Cardiac muscle cell (in vitro differentiated cells and primary cell): Measurements from ENCODE around the gene EPS8L1. TPM values are rescaled to one million over a fixed set of nuclear protein-coding genes. Genes with fewer than 3 reads are reported as not detected.

Source experiments
- DNase-seq, 2 donors: peaks; one replicate each; pipeline versions ENCODE4 v3.0.0 to v3.0.0-alpha.2; 2010 to 2017; ENCODE audit warnings: low read depth in 1 of 2, low spot score in 1 of 2
- H3K27ac ChIP-seq: fragments of 200-600 bp; sonication (generic); 2 replicates; pipeline ENCODE4 v1.5.1; 2016
- H3K27me3 ChIP-seq: fragments of 200-600 bp; sonication (generic); 2 replicates; pipeline ENCODE4 v1.6.0; 2016; ENCODE audit warnings: control low read depth
- H3K36me3 ChIP-seq: fragments of 200-600 bp; sonication (generic); 2 replicates; pipeline ENCODE4 v1.5.1; 2016; ENCODE audit warnings: control low read depth
- H3K4me1 ChIP-seq: fragments of 200-600 bp; sonication (generic); 2 replicates; pipeline ENCODE4 v1.8.1; 2017; ENCODE audit warnings: low read depth, mild to moderate bottlenecking, mixed run types
- H3K4me3 ChIP-seq: fragments of 200-600 bp; sonication (generic); 2 replicates; pipeline ENCODE4 v1.5.1; 2016; ENCODE audit warnings: mild to moderate bottlenecking
- H3K9me3 ChIP-seq: fragments of 200-600 bp; sonication (generic); 2 replicates; pipeline ENCODE4 v1.5.1; 2017; ENCODE audit warnings: low read depth, mild to moderate bottlenecking, control low read depth
- polyA plus RNA-seq: library from polyadenylated mRNA; unstranded; fragments of >200 nt; fragmentation: Nextera tagmentation; extraction: Ambion mirVana; gene quantifications from 2 replicates; pipeline ENCODE4 v1.2.1, GENCODE V29; 2016
- total RNA-seq: library from RNA; depleted of rRNA; stranded (reverse); fragments of >200 nt; gene quantifications from 2 replicates; pipeline ENCODE4 v1.2.3, GENCODE V29; 2016
- TF ChIP-seq, protein P1 (sequence below): IDR thresholded peaks from 2 replicates; pipeline ENCODE4 v1.5.1; 2012; ENCODE audit warnings: low read depth, mild to moderate bottlenecking, low read length

Gene EPS8L1
- total and polyA plus RNA-seq, 2 experiments from 2014 or later: 1.2 to 3.9 TPM

DNA sequence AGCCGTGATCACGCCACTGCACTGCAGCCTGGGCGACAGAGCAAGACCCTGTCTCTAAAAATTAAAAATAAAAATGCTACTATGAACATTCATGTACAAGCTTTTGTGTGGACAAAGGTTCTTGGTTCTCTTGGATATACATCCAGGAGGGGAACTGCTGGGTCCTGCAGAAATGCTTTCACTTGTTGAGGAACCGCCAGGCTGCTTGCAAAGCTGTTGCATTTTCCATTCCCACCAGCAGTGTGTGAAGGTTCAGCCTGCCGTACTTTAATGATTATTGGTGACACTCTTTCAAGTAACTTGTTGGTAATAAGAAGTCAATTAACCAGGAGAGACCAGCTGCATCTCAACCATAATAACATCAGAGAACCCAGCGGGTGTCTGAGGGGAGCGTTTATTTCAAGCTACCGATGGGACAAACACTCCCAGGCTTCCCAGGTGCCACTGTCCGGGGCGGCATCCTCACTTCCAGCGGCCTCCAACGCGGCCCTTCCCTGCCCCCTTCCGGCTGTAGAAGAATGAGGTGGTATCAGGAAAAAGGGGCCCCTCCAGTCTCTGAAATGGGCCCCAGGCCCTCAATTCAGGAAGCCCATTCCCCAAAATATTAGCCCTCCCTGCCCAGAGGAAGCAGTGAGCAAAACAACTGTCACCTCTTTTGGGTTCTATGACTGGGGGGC, 56.9 kb downstream of the EPS8L1 start:
- Histone ChIP-seq H3K36me3 (no peaks in the 10 kb centered on the region), H3K9me3 (no peaks in the 10 kb centered on the region), H3K4me1 (no peaks in the 10 kb centered on the region), H3K27me3 (no peaks in the 10 kb centered on the region), H3K27ac (no peak overlapping the region), H3K4me3 (no peak overlapping the region)
- no peak for DNase-seq
- TF ChIP-seq, protein P1, sequence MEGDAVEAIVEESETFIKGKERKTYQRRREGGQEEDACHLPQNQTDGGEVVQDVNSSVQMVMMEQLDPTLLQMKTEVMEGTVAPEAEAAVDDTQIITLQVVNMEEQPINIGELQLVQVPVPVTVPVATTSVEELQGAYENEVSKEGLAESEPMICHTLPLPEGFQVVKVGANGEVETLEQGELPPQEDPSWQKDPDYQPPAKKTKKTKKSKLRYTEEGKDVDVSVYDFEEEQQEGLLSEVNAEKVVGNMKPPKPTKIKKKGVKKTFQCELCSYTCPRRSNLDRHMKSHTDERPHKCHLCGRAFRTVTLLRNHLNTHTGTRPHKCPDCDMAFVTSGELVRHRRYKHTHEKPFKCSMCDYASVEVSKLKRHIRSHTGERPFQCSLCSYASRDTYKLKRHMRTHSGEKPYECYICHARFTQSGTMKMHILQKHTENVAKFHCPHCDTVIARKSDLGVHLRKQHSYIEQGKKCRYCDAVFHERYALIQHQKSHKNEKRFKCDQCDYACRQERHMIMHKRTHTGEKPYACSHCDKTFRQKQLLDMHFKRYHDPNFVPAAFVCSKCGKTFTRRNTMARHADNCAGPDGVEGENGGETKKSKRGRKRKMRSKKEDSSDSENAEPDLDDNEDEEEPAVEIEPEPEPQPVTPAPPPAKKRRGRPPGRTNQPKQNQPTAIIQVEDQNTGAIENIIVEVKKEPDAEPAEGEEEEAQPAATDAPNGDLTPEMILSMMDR: peak; percentile 24

DNA sequence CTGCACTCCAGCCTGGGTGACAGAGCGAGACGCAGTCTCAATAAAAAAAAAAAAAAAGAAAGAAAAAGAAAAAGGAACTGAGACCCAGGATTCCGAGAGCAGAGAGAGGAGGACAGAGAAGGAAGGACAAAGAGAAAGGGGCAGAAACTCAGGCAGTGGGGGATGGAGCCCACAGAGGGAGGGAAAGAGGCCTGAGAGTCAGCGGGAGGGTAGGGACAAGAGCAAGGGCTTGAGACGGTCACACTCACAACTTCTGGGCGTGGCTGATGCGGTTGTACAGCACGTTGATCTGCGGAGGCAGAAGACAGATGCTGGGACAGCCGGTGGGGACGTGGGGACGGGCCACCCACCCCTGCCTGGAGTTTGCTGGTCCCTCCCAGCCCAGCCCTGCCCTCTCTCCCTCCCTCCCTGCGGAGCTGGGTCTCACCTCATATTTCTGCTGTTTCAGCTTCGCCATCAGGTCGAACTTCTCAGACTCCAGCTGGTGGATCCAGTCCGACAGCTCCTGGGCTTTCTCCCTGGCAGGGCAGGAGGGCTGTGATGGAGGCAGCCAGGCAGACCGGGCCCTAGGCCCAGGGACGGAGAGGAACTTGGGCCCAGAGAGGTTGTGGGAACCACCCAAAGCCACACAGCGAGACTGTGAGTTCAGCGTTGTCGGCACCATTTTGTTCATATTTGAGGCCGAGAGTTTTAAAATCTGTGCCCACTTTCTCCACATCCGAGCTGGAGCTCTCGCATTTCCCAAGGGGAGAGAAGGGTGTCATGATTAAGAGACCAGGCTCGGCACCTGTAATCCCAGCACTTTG, 58.2 kb downstream of the EPS8L1 start:
- Histone ChIP-seq H3K36me3 (no peaks in the 10 kb centered on the region), H3K4me3 (no peak overlapping the region), H3K4me1 (no peaks in the 10 kb centered on the region), H3K9me3 (no peaks in the 10 kb centered on the region), H3K27me3 (no peaks in the 10 kb centered on the region), H3K27ac (no peak overlapping the region)
- TF ChIP-seq, protein P1: no peak
- no peak for DNase-seq

DNA sequence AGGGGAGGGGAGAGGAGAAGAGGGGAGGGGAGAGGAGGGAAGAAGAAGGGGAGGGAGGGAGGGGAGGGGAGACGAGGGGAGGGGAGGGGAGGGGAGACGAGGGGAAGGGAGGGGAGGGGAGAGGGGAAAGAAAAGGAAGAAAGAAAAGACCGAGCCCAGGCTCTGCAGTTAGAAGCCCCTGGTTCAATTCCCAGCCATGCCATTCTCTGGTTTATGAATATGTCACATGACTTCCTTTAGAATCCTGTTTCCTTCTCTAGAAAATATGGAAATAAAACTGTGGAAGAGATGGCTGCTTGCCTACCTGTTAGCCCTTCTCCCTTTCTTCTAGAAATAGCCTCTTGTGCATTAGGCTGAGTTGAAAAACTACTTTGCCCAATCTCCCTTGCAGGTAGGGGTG, 59.1 kb downstream of the EPS8L1 start:
- H3K9me3 ChIP-seq: no peaks in the 10 kb centered on the region
- TF ChIP-seq, protein P1: no peak
- H3K4me3 ChIP-seq: no peak overlapping the region
- H3K36me3 ChIP-seq: no peaks in the 10 kb centered on the region
- no peaks in the 10 kb centered on the region for H3K27me3 ChIP-seq
- no peak overlapping the region for H3K27ac ChIP-seq
- no peaks in the 10 kb centered on the region for H3K4me1 ChIP-seq
- no peak for DNase-seq

DNA sequence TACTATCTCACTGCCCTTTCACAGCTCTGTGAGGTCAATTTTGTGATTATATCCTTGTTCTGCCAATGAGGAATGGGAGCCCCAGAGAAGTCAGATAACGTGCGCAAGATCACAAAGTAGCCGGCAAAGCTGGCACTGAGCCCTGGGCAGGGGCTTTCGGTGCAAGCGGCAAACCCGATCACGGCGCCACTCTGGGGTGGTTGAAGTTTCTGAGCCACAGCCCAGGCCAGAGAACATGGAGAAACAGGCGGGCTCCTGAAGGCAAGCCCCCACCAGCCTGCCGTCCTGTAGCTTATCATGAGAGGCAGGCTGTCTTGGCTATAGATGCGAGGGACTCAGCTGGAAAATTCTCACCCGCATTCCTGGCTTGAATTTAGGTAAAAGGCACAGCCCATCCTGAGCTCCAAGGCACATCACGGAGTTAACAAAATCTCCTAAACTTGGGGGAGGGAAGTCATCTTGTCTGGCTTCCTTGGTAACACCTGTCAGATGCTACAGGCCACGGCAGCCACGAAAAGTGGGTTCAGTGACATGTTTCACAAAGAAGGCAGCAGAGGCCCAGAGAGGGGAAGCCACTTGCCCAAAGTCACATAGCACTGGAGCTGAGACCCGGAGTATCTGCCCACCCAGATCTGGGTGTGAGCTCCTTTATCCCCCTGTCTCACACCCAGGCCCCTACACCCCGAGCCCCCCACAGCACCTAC, 60.9 kb downstream of the EPS8L1 start:
- TF ChIP-seq, protein P1: no peak
- Histone ChIP-seq H3K4me1 (no peaks in the 10 kb centered on the region), H3K36me3 (no peaks in the 10 kb centered on the region), H3K27me3 (no peaks in the 10 kb centered on the region), H3K27ac (no peak overlapping the region), H3K4me3 (no peak overlapping the region), H3K9me3 (no peaks in the 10 kb centered on the region)
- no peak for DNase-seq

Other genes with a start within 250 kb of the EPS8L1 start
- gene KIR2DS4, start 243.2 kb upstream of the EPS8L1 start, total RNA-seq: not detected in 2 replicates
- not detected in 2 replicates for gene KIR2DS4, start 243.2 kb upstream of the EPS8L1 start, polyA plus RNA-seq
- gene KIR3DL2, start 225.4 kb upstream of the EPS8L1 start, total RNA-seq: not detected in 2 replicates
- gene KIR3DL2, start 225.4 kb upstream of the EPS8L1 start, polyA plus RNA-seq: not detected in 2 replicates
- gene FCAR, start 201.6 kb upstream of the EPS8L1 start, total RNA-seq: not detected in 2 replicates
- gene FCAR, start 201.6 kb upstream of the EPS8L1 start, polyA plus RNA-seq: not detected in 2 replicates
- gene NCR1, start 169.7 kb upstream of the EPS8L1 start, total RNA-seq: not detected in 2 replicates
- gene NCR1, start 169.7 kb upstream of the EPS8L1 start, polyA plus RNA-seq: not detected in 2 replicates
- gene NLRP7, start 128.3 kb upstream of the EPS8L1 start, total RNA-seq: 1.4 and 1.8 TPM in 2 replicates
- gene NLRP7, start 128.3 kb upstream of the EPS8L1 start, polyA plus RNA-seq: 0.49 and 0.73 TPM in 2 replicates
- 22.0 and 28.3 TPM in 2 replicates for gene NLRP2, start 109.5 kb upstream of the EPS8L1 start, total RNA-seq
- gene NLRP2, start 109.5 kb upstream of the EPS8L1 start, polyA plus RNA-seq: 16.8 and 22.9 TPM in 2 replicates
- 0.42 and 1.7 TPM in 2 replicates for gene GP6, start 37.6 kb upstream of the EPS8L1 start, total RNA-seq
- 0.24 TPM in 1 of 2 replicates, not detected in the other for gene GP6, start 37.6 kb upstream of the EPS8L1 start, polyA plus RNA-seq
- gene RDH13, start 12.7 kb upstream of the EPS8L1 start, total RNA-seq: 31.9 and 41.0 TPM in 2 replicates
- gene RDH13, start 12.7 kb upstream of the EPS8L1 start, polyA plus RNA-seq: 23.7 and 27.4 TPM in 2 replicates
- gene PPP1R12C, start 41.8 kb downstream of the EPS8L1 start, total RNA-seq: 107 and 120 TPM in 2 replicates
- gene PPP1R12C, start 41.8 kb downstream of the EPS8L1 start, polyA plus RNA-seq: 32.9 and 38.0 TPM in 2 replicates
- 16.1 and 25.0 TPM in 2 replicates for gene TNNT1, start 73.3 kb downstream of the EPS8L1 start, total RNA-seq
- 34.7 and 35.5 TPM in 2 replicates for gene TNNT1, start 73.3 kb downstream of the EPS8L1 start, polyA plus RNA-seq
- 64.5 and 78.6 TPM in 2 replicates for gene TNNI3, start 81.9 kb downstream of the EPS8L1 start, total RNA-seq
- gene TNNI3, start 81.9 kb downstream of the EPS8L1 start, polyA plus RNA-seq: 49.8 and 85.5 TPM in 2 replicates
- 3.2 and 3.5 TPM in 2 replicates for gene DNAAF3, start 90.7 kb downstream of the EPS8L1 start, total RNA-seq
- gene DNAAF3, start 90.7 kb downstream of the EPS8L1 start, polyA plus RNA-seq: 7.6 and 14.3 TPM in 2 replicates
- 0.12 and 0.53 TPM in 2 replicates for gene SYT5, start 104.4 kb downstream of the EPS8L1 start, total RNA-seq
- not detected in 2 replicates for gene SYT5, start 104.4 kb downstream of the EPS8L1 start, polyA plus RNA-seq
- 3.0 and 6.9 TPM in 2 replicates for gene PTPRH, start 133.6 kb downstream of the EPS8L1 start, total RNA-seq
- 2.3 TPM in 2 replicates for gene PTPRH, start 133.6 kb downstream of the EPS8L1 start, polyA plus RNA-seq
- 4.2 and 4.7 TPM in 2 replicates for gene TMEM86B, start 152.9 kb downstream of the EPS8L1 start, total RNA-seq
- 2.6 and 5.3 TPM in 2 replicates for gene TMEM86B, start 152.9 kb downstream of the EPS8L1 start, polyA plus RNA-seq
- 87.9 and 91.7 TPM in 2 replicates for gene PPP6R1, start 183.1 kb downstream of the EPS8L1 start, total RNA-seq
- gene PPP6R1, start 183.1 kb downstream of the EPS8L1 start, polyA plus RNA-seq: 98.7 and 101 TPM in 2 replicates
- 47.2 and 77.7 TPM in 2 replicates for gene HSPBP1, start 204.2 kb downstream of the EPS8L1 start, total RNA-seq
- gene HSPBP1, start 204.2 kb downstream of the EPS8L1 start, polyA plus RNA-seq: 68.9 and 123 TPM in 2 replicates
- gene BRSK1, start 208.1 kb downstream of the EPS8L1 start, total RNA-seq: 34.4 and 34.7 TPM in 2 replicates
- gene BRSK1, start 208.1 kb downstream of the EPS8L1 start, polyA plus RNA-seq: 3.5 and 5.6 TPM in 2 replicates
- gene TMEM150B, start 249.5 kb downstream of the EPS8L1 start, total RNA-seq: not detected in 2 replicates
- gene TMEM150B, start 249.5 kb downstream of the EPS8L1 start, polyA plus RNA-seq: not detected in 2 replicates